NCI-H1417 (cell line): ENCODE data around the gene NUBPL.
A peak's percentile ranks its signal among the peaks of the same experiment; 100 is the strongest.
"Not testable (repeated sequence)": the region's sequence is repeated elsewhere in the genome, so short reads cannot be mapped to it uniquely, and the experiment has no call there.

ENCODE experiments used
- DNase-seq, 3 experiments: peaks; one replicate each; lab custom pipeline; 2025; lab: John Stamatoyannopoulos, UW

NUBPL gene

DNA sequence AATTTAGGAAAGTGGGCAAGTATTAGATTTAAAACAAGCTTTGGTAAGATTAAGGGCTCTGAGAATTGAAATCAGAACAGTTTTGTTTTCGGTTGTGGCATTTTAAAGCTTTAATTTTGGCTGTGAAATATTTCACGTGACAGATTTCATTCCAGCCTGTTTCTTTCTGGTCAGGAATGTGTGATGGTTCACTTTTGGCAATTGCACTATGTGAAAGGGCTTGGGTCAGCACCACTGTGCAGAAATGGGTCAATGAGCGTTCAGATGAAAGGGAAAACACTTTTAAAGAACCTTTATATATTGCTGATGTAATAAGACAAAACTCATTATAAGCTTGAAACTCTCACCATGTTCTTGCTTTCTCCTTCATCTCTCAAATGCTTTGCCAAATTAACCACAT is 17.1 kb downstream of the NUBPL start:
- no peak for DNase-seq

DNA sequence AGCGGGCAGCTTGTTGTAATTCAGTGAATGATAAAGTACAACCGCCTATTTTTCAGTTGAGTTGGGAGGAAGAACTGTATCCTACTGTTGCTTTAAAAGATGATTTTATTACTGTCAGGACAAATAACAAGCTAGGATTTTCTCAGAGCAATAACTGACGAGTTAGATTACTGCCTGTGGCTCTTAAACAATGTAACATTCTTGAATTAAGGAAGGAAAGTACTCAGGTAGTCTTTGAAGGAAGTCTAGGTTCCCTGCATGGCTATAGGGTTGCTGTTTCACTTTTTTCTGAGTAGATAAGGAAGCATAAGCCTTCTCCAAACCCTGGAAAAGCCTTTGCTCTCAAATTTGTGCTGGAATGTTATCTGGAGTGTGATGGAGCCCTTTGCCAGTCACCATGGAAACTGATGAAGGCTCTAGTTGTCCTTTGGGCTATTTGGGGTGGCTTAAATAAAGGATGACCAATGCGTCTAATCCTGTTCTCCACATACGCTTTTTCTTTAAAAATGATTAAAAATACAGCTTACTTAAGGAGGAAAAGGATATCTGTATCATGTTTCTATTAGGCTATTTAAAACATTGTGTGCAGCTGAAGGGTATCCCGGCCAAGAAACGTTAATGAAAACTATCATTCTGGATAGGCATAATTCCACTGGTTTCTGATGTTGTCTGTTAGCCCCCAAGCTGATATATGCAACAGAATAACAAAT is 17.7 kb downstream of the NUBPL start:
- no peak for DNase-seq

DNA sequence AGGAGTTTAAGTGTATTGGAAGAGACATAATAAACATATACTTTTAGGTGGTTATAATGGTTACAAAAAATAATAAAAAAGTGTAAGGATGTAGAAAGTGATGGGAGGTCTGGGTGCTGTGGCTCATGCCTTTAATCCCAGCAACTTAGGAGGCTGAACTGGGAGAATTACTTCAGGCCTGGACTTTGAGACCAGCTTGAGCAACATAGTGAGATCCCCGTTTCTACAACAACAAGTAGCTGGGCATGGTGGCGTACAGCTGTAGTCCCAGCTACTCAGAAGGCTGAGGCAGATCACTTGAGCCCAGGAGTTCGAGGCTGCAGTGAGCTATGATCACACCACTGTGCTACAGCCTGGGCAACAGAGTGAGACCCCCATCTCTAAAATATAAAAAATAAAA is 19.0 kb downstream of the NUBPL start:
- DNase-seq = no peak

DNA sequence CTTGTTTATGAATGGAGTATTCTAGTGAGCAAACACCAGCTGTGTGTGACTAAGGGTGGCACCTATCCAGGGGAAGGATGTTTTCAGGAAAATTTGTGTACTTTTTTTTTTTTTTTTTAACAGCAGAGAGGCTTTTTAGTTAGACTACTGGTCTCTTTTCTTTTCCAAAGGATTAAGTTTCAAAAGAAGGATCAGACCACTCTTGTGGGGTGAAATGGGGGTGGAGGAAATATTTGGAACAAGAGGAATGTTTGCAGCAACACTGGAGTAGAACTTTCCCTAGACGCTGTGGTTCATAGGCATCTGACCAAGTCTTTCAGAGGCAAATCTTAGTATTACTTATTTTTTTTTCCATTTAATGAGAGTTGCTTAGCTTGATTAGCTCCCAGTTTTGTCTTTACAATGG is 21.1 kb downstream of the NUBPL start:
- DNase-seq = no peak

DNA sequence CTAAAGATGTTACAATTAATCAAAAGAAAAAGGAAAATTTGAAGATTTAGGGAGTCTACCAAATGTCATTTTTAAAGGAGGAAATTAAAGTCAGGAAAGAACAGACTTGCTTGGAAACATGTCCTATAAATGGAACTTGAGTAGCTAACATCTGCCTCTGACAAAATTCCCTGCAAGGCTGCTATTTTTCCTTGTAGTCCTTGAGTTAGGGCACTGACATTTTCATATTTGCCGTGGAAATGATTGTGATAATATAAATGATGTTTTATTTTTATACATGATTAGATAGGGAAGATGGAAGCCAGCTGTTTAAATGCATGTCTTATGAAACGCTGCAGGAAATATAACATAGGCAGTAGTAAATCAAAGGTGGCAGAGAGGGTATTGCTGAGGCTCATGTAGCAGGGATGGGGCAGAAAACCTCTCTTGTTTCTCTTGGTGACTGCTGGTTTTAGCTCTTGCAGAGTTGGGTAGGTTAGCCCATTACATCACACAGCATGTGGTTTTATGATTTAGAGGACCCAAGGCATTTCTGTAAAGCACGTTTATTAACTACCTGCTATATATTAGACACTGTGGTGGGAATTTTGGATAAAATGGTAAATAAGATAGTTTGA is 21.7 kb downstream of the NUBPL start:
- DNase-seq = no peak

DNA sequence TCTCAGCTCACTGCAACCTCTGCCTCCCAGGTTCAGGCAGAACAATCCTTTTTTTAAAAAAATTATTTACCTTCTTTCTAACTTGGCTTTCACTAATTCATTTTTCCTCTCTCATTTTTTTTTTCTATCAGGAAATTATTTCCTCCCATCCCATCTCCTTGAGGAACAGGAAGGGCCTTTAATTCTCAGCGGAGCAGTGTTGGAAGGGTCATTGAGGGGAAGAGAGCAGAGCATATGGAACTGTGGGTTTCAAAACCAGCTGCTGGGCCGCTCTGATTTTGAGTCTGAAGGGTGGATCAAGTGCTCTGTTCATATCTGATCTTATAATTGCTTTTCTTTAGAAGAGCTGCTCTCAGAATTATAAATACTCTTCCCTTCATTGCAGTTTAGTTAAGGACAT is 29.0 kb downstream of the NUBPL start:
- peak in 1 of 3 experiments; percentile 11 for DNase-seq

DNA sequence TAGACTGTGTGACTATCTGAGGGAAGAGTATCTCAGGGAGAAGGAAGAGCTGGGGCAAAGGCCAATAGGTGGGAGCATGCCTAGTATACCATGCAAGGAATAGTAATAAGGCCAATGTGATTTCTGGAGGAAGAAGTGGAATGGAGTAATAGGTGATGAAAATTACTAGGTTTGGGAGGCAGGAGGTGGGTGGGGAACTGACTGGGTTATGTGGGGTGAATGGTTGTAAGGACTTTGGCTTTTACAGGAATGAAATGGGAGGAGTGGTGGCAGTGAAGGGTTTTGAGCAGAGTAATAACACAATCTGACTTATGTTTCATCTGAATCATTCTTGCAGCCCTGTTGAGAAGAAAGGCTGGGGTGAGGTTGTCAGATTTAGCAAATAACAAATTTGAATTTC is 30.9 kb downstream of the NUBPL start:
- no peak for DNase-seq

DNA sequence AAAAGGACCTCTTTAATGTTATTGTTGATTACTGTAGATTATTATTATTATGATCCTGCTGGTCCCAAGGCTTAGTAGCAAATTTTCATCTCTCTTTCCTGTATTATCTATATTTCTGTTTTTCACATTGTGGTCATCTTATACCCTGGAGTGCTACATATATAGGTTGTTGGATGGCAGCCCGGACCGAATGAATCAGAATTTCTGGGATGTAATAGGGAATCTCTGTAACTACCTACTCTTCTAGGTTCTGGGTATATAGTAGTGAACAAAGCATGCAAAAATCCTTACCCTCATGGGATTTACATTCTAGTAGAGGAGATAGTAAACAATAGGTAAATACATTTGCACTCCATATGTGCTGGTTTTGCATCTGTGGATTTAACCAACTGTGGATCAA is 31.4 kb downstream of the NUBPL start:
- DNase-seq = no peak

DNA sequence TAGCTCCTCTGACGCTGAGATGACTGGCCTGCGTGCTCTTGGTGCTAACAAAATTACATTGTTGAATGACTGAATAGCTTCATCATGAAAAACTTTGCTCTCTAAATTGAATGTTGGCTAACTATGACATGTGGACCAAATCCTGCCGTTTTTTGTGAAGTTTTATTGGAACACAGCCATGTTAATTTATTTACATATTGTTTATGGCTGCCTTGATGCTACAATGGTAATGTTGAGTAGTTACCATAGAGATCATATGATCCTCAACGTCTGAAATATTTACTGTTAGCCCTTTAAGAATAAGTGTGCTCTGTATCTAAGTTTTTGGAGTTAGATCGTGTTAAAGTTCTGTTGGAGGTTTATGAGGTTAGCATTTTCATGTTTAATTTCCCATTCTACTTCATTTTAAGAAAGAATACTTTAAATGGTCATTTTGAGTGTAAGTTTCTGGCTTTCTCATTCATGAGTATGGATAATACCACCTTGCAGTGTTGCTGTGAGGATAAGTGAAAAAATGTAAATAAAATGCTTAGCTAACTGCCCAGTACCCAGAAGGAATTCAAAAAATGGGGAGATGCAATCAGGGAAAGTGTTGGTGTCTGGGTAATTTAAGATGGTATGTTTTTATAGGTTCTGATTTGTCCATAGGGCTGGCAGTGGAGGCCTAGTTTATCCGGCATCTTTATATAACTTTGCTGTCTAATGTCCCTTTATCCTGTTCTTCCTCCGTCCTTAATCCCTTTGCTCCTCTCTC is 35.3 kb downstream of the NUBPL start:
- DNase-seq = no peak

DNA sequence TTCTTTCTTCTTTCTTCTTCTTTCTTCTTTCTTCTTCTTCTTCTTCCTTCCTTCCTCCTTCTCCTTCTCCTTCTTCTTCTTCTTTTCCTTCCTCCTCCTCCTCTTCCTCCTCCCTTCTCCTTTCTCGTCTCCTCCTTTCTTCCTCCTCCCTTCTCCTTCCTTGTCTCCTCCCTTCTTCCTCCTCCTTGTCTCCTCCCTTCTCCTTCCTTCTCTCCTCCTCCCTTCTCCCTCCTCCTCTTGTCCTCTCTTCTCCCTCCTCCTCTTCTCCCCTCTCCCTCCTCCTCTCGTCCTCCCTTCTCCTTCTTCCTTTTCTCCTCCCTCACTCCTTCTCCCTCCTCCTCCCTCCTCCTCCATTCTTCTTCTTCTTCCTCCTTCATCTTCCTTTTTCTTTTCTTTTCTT is 44.5 kb downstream of the NUBPL start:
- DNase-seq = no peak

DNA sequence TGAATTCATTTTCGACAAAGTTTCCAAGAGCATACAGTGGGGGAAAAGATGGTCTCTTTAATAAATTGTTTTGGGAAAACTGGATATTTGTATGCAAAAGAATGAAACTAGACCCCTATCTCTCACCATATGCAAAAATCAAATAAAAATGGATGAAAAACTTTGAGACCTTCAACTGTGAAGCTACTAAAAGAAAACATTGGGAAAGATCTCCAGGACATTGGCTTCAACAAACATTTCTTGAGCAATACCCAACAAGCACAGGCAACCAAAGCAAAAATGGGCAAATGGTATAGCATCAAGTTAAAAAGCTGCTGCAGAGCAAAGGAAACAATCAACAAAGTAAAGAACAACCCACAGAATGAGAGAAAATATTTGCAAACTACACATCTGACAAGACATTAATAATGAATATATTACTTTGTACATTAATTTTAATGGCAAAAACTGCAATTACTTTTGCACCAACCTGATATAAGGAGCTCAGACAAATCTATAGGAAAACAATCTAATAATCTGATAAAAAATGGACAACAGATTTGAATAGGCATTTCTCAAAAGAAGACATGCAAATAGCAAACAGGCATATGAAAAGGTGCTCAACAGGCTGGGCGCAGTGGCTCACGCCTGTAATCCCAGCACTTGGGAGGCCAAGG is 50.7 kb downstream of the NUBPL start:
- no peak for DNase-seq

DNA sequence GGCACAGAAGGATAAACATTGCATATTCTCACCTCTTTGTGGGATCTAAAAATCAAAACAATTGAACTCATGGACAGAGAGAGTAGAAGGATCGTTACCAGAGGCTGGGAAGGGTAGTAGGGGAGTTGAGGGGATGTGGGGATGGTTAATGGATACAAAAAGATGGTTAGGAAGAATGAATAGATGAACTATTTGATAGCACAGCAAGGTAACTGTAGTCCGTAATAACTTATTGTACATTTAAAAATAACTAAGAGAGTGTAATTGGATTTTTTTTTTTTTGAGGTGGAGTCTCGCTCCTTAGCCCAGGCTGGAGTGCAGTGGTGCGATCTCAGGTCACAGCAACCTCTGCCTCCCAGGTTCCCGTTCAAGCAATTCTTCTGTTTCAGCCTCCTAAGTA is 52.0 kb downstream of the NUBPL start:
- no peak for DNase-seq

DNA sequence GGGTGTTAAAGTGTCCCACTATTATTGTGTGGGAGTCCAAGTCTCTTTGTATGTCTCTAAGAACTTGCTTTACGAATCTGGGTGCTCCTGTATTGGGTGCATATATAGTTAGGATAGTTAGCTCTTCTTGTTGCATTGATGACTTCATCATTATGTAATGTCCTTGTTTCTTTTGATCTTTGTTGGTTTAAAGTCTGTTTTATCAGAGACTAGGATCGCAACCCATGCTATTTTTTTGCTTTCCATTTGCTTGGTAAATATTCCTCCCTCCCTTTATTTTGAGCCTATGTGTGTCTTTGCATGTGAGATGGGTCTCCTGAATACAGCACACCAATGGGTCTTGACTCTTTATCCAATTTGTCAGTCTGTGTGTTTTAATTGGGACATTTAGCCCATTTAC is 57.7 kb downstream of the NUBPL start:
- DNase-seq = not testable (repeated sequence)

DNA sequence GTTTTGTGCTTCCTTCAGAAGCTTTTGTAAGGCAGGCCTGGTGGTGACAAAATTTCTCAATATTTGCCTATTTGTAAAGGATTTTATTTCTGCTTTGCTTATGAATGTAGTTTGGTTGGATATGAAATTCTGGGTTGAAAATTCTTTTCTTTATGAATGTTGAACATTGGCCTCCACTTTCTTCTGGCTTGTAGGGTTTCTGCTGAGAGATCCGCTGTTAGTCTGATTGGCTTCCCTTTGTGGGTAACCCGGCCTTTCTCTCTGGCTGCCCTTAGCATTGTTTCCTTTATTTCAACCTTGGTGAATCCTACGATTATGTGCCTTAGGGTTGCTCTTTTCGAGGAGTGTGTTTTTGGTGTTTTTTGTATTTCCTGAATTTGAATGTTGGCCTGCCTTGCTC is 58.2 kb downstream of the NUBPL start:
- no peak for DNase-seq

DNA sequence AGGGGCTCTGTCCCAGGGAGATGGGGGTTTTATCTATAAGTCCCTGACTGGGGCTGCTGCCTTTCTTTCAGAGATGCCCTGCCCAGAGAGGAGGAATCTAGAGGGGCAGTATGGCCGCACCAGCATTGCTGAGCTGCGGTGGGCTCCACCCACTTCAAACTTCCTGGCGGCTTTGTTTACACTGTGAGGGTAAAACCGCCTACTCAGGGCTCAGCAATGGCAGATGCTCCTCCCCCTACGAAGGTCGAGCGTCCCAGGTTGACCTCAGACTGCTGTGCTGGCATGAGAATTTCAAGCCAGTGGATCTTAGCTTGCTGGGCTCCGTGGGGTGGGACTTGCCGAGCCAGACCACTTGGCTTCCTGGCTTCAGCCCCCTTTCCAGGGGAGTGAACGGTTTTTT is 59.7 kb downstream of the NUBPL start:
- DNase-seq = not testable (repeated sequence)

DNA sequence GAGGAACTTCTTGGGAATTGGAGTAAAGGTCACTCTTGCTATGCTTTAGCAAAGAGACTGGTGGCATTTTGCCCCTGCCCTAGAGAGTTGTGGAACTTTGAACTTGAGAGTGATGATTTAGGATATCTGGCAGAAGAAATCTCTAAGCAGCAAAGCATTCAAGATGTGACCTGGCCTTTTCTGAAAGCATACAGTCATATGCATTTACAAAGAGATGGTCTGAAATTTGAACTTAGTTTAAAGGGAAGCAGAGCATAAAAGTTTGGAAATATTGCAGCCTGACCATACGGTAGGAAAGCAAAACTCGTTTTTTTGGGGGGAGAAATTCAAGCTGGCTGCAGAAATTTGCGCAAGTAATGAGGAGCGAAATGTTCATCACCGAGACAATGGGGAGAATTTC is 60.9 kb downstream of the NUBPL start:
- DNase-seq = no peak

DNA sequence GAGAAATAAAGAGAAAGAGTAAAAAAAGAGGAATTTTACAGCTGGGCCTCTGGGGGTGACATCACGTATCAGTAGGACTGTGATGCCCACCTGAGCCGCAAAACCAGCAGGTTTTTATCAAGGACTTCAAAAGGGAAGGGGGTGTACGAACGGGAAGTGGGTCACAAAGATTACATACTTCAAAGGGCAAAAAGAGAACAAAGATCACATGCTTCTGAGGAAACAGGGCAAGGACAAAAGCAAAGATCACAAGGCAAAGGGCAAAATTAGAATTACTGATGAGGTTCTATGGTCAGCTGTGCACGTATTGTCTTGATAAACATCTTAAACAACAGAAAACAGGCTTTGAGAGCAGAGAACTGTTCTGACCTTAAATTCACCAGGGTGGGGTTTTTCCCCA is 91.7 kb downstream of the NUBPL start:
- DNase-seq = not testable (repeated sequence)

DNA sequence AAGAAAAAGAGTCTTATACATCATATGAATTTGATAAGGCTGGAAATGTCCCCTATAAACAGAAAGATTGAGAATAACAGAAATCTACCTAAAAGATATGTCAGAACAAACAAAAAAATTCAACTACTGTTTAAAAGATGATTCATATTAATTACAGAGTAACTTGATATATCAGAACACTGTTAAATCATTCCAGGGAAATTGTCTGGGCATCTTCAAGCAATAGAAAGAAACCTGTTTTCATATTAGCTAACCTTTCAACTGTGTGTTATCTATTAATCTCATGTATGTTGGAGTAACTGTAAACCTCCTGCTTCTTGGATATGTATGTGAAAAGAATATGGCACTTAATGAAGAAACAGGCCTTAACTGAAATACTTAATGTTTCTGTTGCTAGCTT is 96.7 kb downstream of the NUBPL start:
- no peak for DNase-seq

DNA sequence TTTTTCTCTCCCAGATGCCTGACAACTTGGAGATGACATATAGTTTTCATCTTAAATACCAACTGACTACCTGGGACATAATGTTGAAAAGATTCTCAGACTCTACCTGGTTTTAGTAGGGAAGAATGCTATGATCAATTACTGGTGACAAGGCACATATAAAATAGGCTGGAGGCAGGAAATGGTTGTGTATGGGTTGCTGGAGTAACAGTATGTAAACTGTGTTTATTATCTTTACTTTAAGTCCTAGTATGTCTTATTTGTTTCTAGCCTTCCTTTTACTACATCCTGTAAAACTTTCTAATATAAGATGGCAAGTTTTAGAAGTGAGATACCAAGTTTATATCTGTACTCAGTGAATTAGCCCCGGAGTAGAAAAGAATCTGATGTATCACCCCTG is 98.1 kb downstream of the NUBPL start:
- DNase-seq = no peak

DNA sequence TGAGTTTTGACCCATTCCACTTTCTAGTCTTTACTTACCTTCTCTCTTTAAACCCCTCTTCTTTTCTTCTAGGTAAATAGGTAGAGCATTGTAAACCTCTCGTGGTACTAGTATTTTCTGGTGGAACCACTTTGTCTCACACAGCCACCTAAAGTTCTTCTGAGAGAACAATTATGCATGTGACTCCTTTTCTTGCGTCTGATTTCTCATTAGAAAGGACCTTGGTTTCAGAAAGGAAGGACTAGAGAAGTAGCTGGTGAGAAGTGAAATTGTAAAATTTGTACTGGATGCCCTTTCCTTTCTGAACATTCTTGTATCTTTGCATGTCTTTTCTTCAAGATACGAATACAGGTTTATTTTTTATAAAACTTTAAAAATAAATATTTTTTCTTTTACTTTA is 99.0 kb downstream of the NUBPL start:
- no peak for DNase-seq

DNA sequence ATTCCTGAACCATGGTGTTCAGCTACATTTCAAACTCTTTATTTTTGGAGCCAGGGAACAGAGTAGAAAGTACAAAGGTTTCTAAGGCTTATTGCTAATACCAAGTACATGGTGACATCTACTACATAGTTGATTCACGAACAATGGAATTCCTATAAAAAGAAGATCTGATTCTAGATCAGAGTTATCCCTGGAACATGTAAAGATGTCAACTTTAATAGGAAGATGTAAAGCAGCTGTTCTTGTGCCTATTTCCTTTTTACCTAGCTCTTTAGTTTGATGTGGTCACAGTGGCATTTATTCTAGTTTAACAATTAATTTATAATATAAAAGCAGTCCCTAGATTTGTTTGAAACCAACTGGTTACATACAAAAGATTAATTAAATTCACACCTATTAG is 99.5 kb downstream of the NUBPL start:
- no peak for DNase-seq

DNA sequence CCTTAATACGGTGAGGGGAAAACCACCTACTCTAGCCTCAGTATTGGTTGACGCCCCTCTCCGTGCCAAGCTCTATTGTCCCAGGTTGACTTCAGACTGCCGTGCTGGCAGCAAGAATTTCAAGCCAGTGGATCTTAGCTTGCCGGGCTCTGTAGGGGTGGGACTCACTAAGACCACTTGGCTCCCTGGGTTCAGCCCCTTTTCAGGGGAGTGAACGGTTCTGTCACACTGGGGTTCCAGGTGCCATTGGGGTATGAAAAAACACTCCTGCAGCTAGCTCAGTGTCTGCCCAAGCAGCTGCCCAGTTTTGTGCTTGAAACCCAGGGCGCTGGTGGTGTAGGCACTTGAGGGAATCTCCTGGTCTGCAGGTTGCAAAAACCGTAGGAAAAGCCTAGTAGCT is 107.1 kb downstream of the NUBPL start:
- no peak for DNase-seq

DNA sequence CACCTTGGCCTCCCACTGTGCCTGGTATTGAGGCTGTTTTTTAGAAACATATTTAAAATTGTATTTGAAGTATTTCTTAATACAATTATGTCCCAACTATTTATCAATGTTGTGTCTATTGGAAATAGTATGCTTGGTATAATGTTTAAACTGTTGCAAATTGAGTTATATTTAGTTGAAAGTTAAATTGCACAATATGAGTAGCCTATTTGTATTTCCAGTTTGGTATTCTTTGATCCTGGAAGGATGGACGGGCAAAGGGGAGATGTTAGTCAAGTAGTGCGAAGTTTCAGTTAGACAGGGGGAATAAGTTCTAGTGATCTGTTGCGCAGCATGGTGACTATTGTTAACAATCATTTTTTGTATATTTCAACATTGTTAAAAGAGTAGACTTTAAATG is 111.5 kb downstream of the NUBPL start:
- DNase-seq = no peak
